Endothelial cell of umbilical vein (primary cell): ENCODE results near the gene MRPL33.
A peak's percentile ranks its signal among the peaks of the same experiment; 100 is the strongest.

ENCODE experiments used
- GATA2 ChIP-seq: IDR thresholded peaks from 2 replicates; pipeline ENCODE4 v1.7.0; 2011; ENCODE audit warnings: low read depth, mild to moderate bottlenecking, moderate library complexity, mixed read lengths, low read length; ENCODE audit not compliant: insufficient read length, insufficient read depth
- JUN ChIP-seq: IDR thresholded peaks from 2 replicates; pipeline ENCODE4 v1.6.1; 2011; ENCODE audit warnings: borderline replicate concordance, low read depth; ENCODE audit not compliant: insufficient read length, insufficient read depth
- TF ChIP-seq, protein P1 (sequence below), 2 donors: IDR thresholded peaks; 1 replicate in 1 of 2; 2 replicates in 1 of 2; pipeline ENCODE4 v1.5.1; 2011; ENCODE audit warnings: low read length in 2 of 2, mild to moderate bottlenecking in 2 of 2, moderate library complexity in 2 of 2, control low read depth in 1 of 2, inconsistent platforms in 1 of 2, low read depth in 1 of 2; ENCODE audit not compliant: insufficient read depth in 1 of 2; ENCODE audit errors: extremely low read depth in 1 of 2

DNA sequence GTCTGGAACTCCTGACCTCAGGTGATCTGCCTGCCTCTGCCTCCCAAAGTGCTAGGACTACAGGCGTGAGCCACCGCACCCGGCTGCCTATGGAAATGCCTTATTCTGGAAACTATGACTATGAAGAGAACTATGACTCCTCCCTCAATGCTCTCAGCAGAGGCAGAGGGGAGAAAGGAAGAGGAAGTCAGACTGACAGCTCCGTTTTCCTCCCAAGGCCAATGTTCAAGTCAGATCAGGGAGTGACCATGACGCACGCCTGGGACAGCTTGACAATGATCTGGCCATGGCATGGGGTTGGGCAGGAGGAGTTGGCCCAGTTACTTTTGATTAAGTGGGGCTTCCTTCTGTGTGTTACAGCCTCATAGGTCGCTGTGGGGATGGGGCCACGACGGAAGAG lies 44.3 kb upstream of the MRPL33 start:
- TF ChIP-seq, protein P1, sequence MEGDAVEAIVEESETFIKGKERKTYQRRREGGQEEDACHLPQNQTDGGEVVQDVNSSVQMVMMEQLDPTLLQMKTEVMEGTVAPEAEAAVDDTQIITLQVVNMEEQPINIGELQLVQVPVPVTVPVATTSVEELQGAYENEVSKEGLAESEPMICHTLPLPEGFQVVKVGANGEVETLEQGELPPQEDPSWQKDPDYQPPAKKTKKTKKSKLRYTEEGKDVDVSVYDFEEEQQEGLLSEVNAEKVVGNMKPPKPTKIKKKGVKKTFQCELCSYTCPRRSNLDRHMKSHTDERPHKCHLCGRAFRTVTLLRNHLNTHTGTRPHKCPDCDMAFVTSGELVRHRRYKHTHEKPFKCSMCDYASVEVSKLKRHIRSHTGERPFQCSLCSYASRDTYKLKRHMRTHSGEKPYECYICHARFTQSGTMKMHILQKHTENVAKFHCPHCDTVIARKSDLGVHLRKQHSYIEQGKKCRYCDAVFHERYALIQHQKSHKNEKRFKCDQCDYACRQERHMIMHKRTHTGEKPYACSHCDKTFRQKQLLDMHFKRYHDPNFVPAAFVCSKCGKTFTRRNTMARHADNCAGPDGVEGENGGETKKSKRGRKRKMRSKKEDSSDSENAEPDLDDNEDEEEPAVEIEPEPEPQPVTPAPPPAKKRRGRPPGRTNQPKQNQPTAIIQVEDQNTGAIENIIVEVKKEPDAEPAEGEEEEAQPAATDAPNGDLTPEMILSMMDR (IDR thresholded peaks at IDR 0.05; ENCODE audit: extremely low read depth in 1 of 2, insufficient read depth in 1 of 2, low read depth in 1 of 2, low read length in 2 of 2) = no peak
- TF ChIP-seq GATA2 (no peak), JUN (peak; percentile 38)
